GM12878 (cell line): Measurements from ENCODE around the gene CYP26B1. TPM values are rescaled to one million over a fixed set of nuclear protein-coding genes. Genes with fewer than 3 reads are reported as not detected.

ENCODE experiments used
- ATAC-seq: fragments of 200-7000 bp; cut with Tn5 transposase; 3 replicates; pipeline ENCODE4 v1.9.1; 2020; ENCODE audit warnings: mild to moderate bottlenecking, moderate library complexity
- BruUV-seq: library from RNA; stranded (reverse); fragments of 400-500 nt; replicated peaks from 2 replicates; lab custom pipeline; 2021; lab: Mats Ljungman, UMichigan
- CTCF ChIA-PET: fragments of 300-600 bp; sonication (Branson Sonifier 250); formaldehyde crosslinking; extraction: SDS; loops from one replicate; lab custom pipeline; 2021; ENCODE audit warnings: inconsistent platforms; lab: Yijun Ruan, JAX
- POLR2A ChIA-PET: fragments of 350-600 bp; formaldehyde crosslinking; extraction: SDS; loops from one replicate; lab custom pipeline; 2021; ENCODE audit warnings: inconsistent platforms; lab: Charles Lee
- RAD21 ChIA-PET: fragments of 300-600 bp; sonication (Branson Sonifier 250); formaldehyde crosslinking; loops from one replicate; lab custom pipeline; 2023; ENCODE audit warnings: antibody characterized with exemption; ENCODE audit not compliant: unreplicated experiment; lab: Charles Lee
- SMC1A ChIA-PET: fragments of 300-600 bp; sonication (Branson Sonifier 250); formaldehyde crosslinking; loops from one replicate; lab custom pipeline; 2023; ENCODE audit not compliant: unreplicated experiment, uncharacterized antibody; lab: Charles Lee
- DNase-seq: peaks from one replicate; pipeline ENCODE4 v3.0.0-alpha.2; 2011; ENCODE audit warnings: low read depth, low spot score
- FAIRE-seq: peaks from 3 replicates; lab custom pipeline; 2011; peaks lifted over from hg19 to GRCh38; lab: Jason Lieb, UNC
- H2AFZ ChIP-seq: 2 replicates; pipeline ENCODE4 v1.6.0; 2011; ENCODE audit warnings: low read depth, low read length, control low read depth; ENCODE audit not compliant: control insufficient read depth
- H3K27ac ChIP-seq: 2 replicates; pipeline ENCODE4 v1.5.1; 2011; ENCODE audit warnings: control low read depth; ENCODE audit not compliant: control insufficient read depth, insufficient read depth
- H3K27me3 ChIP-seq, 2 experiments: replicated peaks in 1 of 2; 2 replicates each; pipeline versions ENCODE4 v1.6.0 to v1.6.1; 2011; ENCODE audit warnings: low read length in 1 of 2; ENCODE audit not compliant: control insufficient read depth in 2 of 2, insufficient read depth in 2 of 2
- H3K36me3 ChIP-seq, 2 experiments: 2 replicates each; pipeline ENCODE4 v1.5.1; 2011; ENCODE audit warnings: low read length in 1 of 2; ENCODE audit not compliant: control insufficient read depth in 2 of 2, insufficient read depth in 2 of 2
- H3K4me1 ChIP-seq: 2 replicates; pipeline ENCODE4 v1.6.1; 2011; ENCODE audit warnings: mild to moderate bottlenecking, low read length, moderate library complexity, mixed read lengths; ENCODE audit not compliant: control insufficient read depth, insufficient read depth
- H3K4me2 ChIP-seq: 2 replicates; pipeline ENCODE4 v1.6.0; 2011; ENCODE audit warnings: control low read depth; ENCODE audit not compliant: control insufficient read depth, insufficient read depth
- H3K4me3 ChIP-seq: fragments of 200-600 bp; sonication (generic); 2 replicates; pipeline ENCODE4 v1.5.1; 2016
- H3K79me2 ChIP-seq: 2 replicates; pipeline ENCODE4 v1.6.0; 2011; ENCODE audit warnings: low read length; ENCODE audit not compliant: control insufficient read depth, insufficient read depth
- H3K9ac ChIP-seq: 2 replicates; pipeline ENCODE4 v1.8.0; 2011; ENCODE audit warnings: low read length, control low read depth, mixed read lengths; ENCODE audit not compliant: control insufficient read depth, insufficient read depth
- H3K9me3 ChIP-seq: replicated peaks from 3 replicates; pipeline ENCODE4 v1.5.1; 2011; ENCODE audit warnings: mild to moderate bottlenecking, low read length; ENCODE audit not compliant: control insufficient read depth, insufficient read depth
- H4K20me1 ChIP-seq: 2 replicates; pipeline ENCODE4 v1.6.0; 2011; ENCODE audit not compliant: control insufficient read depth, insufficient read depth
- BMI1 ChIP-seq: fragments of 450-650 bp; IDR thresholded peaks from 2 replicates; pipeline ENCODE4 v1.6.1; 2016; ENCODE audit warnings: mild to moderate bottlenecking, moderate library complexity, borderline replicate concordance
- E2F4 ChIP-seq: IDR thresholded peaks from 2 replicates; pipeline ENCODE4 v1.6.1; 2012; ENCODE audit warnings: low read depth, low read length, improper control_type of control experiment
- FOS ChIP-seq: IDR thresholded peaks from 3 replicates; pipeline ENCODE4 v1.6.1; 2011; ENCODE audit warnings: borderline replicate concordance; ENCODE audit not compliant: insufficient read length; ENCODE audit errors: extremely low read depth
- IRF4 ChIP-seq: IDR thresholded peaks from 2 replicates; pipeline ENCODE4 v1.6.1; 2011; ENCODE audit warnings: low read depth, low read length
- KDM1A ChIP-seq: fragments of 200-600 bp; sonication (generic); IDR thresholded peaks from 2 replicates; pipeline ENCODE4 v1.6.1; 2016; ENCODE audit warnings: borderline replicate concordance
- MYB ChIP-seq: fragments of 150-350 bp; IDR thresholded peaks from 2 replicates; pipeline ENCODE4 v1.6.1; 2014; ENCODE audit warnings: mild to moderate bottlenecking, low read depth, low read length, borderline replicate concordance
- NFYB ChIP-seq: IDR thresholded peaks from 2 replicates; pipeline ENCODE4 v1.6.1; 2011; ENCODE audit warnings: low read depth, mild to moderate bottlenecking, low read length, improper control_type of control experiment, moderate library complexity; ENCODE audit not compliant: insufficient read depth
- PAX8 ChIP-seq: fragments of 450-650 bp; IDR thresholded peaks from 2 replicates; pipeline ENCODE4 v1.6.1; 2017; ENCODE audit warnings: mild to moderate bottlenecking, moderate library complexity
- SMC3 ChIP-seq: IDR thresholded peaks from 2 replicates; pipeline ENCODE4 v1.6.1; 2011; ENCODE audit warnings: low read length, improper control_type of control experiment, borderline replicate concordance
- SUZ12 ChIP-seq: fragments of 200-600 bp; sonication (generic); IDR thresholded peaks from one replicate; pipeline ENCODE4 v1.6.1; 2018; ENCODE audit warnings: antibody characterized with exemption, mild to moderate bottlenecking; ENCODE audit not compliant: unreplicated experiment
- WGBS: methylation state at CpG from one replicate; pipeline ENCODE4 v1.1.6; 2016; ENCODE audit warnings: low lambda C conversion rate; ENCODE audit not compliant: insufficient replicate concordance, insufficient coverage; ENCODE audit errors: missing lambda C conversion rate; 5-methylcytosine and 5-hydroxymethylcytosine counted together
- in situ Hi-C: fragments of 300-500 bp; cut with MboI; formaldehyde crosslinking; loops from 9 replicates; pipeline ENCODE4 v1.14.3; 2018; ENCODE audit warnings: mixed read lengths
- intact Hi-C: fragments of 100-400 bp; cut with micrococcal nuclease; formaldehyde crosslinking; loops from one replicate; pipeline ENCODE4 v1.14.2; 2022; ENCODE audit not compliant: unreplicated experiment
- polyA plus RNA-seq, 11 experiments: library from polyadenylated mRNA; depleted of rRNA in 4 of 11; unstranded in 6 of 11; stranded (reverse) in 5 of 11; fragments of >200 nt; fragmentation: Nextera tagmentation in 4 of 11; fragmentation: Illumina TruSeq in 1 of 11; extraction: Ambion mirVana in 4 of 11; extraction: Trizol in 1 of 11; gene quantifications; 1 replicate in 1 of 11; 2 replicates in 10 of 11; pipeline versions ENCODE4 v1.2.1 to v1.2.3, GENCODE V29; 2011 to 2016; ENCODE audit warnings: inconsistent platforms in 2 of 11, missing spikeins in 2 of 11, low read depth in 1 of 11
- total RNA-seq, 4 experiments: library from RNA; depleted of rRNA in 3 of 4; stranded (reverse); fragments of >200 nt in 3 of 4; fragmentation: Illumina TruSeq in 1 of 4; extraction: Trizol in 1 of 4; gene quantifications; 2 replicates each; pipeline versions ENCODE4 v1.2.1 to v1.2.3, GENCODE V29; 2013 to 2021
- TF ChIP-seq, protein P1 (sequence below): fragments of 450-650 bp; formaldehyde crosslinking; IDR thresholded peaks from 2 replicates; pipeline ENCODE4 v1.5.0; 2022; ENCODE audit warnings: mild to moderate bottlenecking, missing genetic modification characterization

The CYP26B1 gene
- total and polyA plus RNA-seq, 10 of the 15 experiments (the other 5 are each of a cell fraction or from before 2014, with no cell fraction given) = not detected

- Histone ChIP-seq H3K79me2 (no peaks in the 10 kb centered on the region), H3K9me3 (no peaks in the 10 kb centered on the region; the same call in 2 of the 3 replicates), H3K4me1 (no peaks in the 10 kb centered on the region), H3K9ac (no peak overlapping the region), H2AFZ (no peak overlapping the region), H3K4me3 (no peak overlapping the region), H3K4me2 (no peak overlapping the region), H3K27ac (no peak overlapping the region)
- WGBS = 20% methylated on average over 52 of the region's 63 CpGs
- ChIA-PET RAD21 (no interaction called here), SMC1A (no interaction called here), POLR2A (no interaction called here), CTCF (no interaction called here)
- FAIRE-seq (no peak), ATAC-seq (no peak), DNase-seq (no peak)
- intact Hi-C loops = no loop called here
- in situ Hi-C loops = loop anchor here (25.0 kb wide), 1 partner anchor 857 kb away; no protein-coding TSS in a partner anchor
- TF ChIP-seq SUZ12 (peak; percentile 62), BMI1 (no peak)
- TF ChIP-seq, all 136 proteins: peak for 1
- no TSS peak for BruUV-seq
- Histone ChIP-seq H4K20me1 (no peaks in the 10 kb centered on the region), H3K27me3 (peaks cover 9 to 19% of the 10 kb centered on the region in 2 experiments; a peak in 3 of 4 replicates), H3K36me3 (no peaks in the 10 kb centered on the region)
Observed at GRCh38 chr2:72144632-72145288, 2.9 kb downstream of the CYP26B1 start.

- ChIA-PET SMC1A (no interaction called here), CTCF (no interaction called here), RAD21 (no interaction called here), POLR2A (no interaction called here)
- Histone ChIP-seq H3K4me1 (no peaks in the 10 kb centered on the region), H4K20me1 (no peaks in the 10 kb centered on the region), H3K9me3 (no peaks in the 10 kb centered on the region; the same call in 2 of the 3 replicates), H3K79me2 (no peaks in the 10 kb centered on the region), H3K27ac (no peak overlapping the region), H3K36me3 (no peaks in the 10 kb centered on the region), H2AFZ (no peak overlapping the region), H3K27me3 (peaks cover 6 to 16% of the 10 kb centered on the region in 2 experiments; a peak in 3 of 4 replicates), H3K4me3 (no peak overlapping the region), H3K4me2 (no peak overlapping the region), H3K9ac (no peak overlapping the region)
- no peak for FAIRE-seq
- intact Hi-C loops (no loop called here), in situ Hi-C loops (loop anchor here (25.0 kb wide), 1 partner anchor 857 kb away; no protein-coding TSS in a partner anchor)
- 35% methylated on average over 8 of the region's 23 CpGs for WGBS
- DNase-seq = no peak
- ATAC-seq = no peak
- no TSS peak for BruUV-seq
- TF ChIP-seq KDM1A = no peak
- TF ChIP-seq FOS = no peak
- TF ChIP-seq IRF4 = no peak
- TF ChIP-seq E2F4 = no peak
- no peak for TF ChIP-seq PAX8
- no peak for TF ChIP-seq MYB
- no peak for TF ChIP-seq SMC3
- TF ChIP-seq NFYB = no peak
- TF ChIP-seq, protein P1, sequence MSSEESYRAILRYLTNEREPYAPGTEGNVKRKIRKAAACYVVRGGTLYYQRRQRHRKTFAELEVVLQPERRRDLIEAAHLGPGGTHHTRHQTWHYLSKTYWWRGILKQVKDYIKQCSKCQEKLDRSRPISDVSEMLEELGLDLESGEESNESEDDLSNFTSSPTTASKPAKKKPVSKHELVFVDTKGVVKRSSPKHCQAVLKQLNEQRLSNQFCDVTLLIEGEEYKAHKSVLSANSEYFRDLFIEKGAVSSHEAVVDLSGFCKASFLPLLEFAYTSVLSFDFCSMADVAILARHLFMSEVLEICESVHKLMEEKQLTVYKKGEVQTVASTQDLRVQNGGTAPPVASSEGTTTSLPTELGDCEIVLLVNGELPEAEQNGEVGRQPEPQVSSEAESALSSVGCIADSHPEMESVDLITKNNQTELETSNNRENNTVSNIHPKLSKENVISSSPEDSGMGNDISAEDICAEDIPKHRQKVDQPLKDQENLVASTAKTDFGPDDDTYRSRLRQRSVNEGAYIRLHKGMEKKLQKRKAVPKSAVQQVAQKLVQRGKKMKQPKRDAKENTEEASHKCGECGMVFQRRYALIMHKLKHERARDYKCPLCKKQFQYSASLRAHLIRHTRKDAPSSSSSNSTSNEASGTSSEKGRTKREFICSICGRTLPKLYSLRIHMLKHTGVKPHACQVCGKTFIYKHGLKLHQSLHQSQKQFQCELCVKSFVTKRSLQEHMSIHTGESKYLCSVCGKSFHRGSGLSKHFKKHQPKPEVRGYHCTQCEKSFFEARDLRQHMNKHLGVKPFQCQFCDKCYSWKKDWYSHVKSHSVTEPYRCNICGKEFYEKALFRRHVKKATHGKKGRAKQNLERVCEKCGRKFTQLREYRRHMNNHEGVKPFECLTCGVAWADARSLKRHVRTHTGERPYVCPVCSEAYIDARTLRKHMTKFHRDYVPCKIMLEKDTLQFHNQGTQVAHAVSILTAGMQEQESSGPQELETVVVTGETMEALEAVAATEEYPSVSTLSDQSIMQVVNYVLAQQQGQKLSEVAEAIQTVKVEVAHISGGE (CRISPR knock-in tag) = no peak
- TF ChIP-seq SUZ12 = no peak
Observed at GRCh38 chr2:72144274-72144631, 3.4 kb downstream of the CYP26B1 start.
